SK-N-MC (cell line): Measurements from ENCODE around the gene TEKT3.

Source experiments
- DNase-seq: peaks from one replicate; pipeline ENCODE4 v3.0.0-alpha.2; 2011; ENCODE audit warnings: low read depth, low spot score
- H3K27ac ChIP-seq: fragments of 200-600 bp; sonication (generic); 2 replicates; pipeline ENCODE4 v1.5.1; 2016; ENCODE audit warnings: mixed run types
- H3K36me3 ChIP-seq: fragments of 200-600 bp; sonication (generic); 2 replicates; pipeline ENCODE4 v1.6.1; 2017; ENCODE audit warnings: antibody characterized with exemption, low read length, mixed read lengths; ENCODE audit not compliant: insufficient read depth
- H3K4me3 ChIP-seq: fragments of 200-600 bp; sonication (generic); 2 replicates; pipeline ENCODE4 v1.5.1; 2016
- H3K9ac ChIP-seq: fragments of 200-600 bp; sonication (generic); 2 replicates; pipeline ENCODE4 v1.8.0; 2017; ENCODE audit warnings: mixed run types, mixed read lengths; ENCODE audit not compliant: insufficient read length
- H3K9me3 ChIP-seq: fragments of 200-600 bp; sonication (generic); 2 replicates; pipeline ENCODE4 v1.6.1; 2017; ENCODE audit warnings: low read depth, mild to moderate bottlenecking, antibody characterized with exemption, low read length, moderate library complexity, mixed read lengths
- EZH2 ChIP-seq: fragments of 200-600 bp; sonication (generic); IDR thresholded peaks from one replicate; pipeline ENCODE4 v1.6.1; 2017; ENCODE audit warnings: antibody characterized with exemption
- FOXP2 ChIP-seq: optimal IDR thresholded peaks from 2 replicates; pipeline ENCODE3; 2011; ENCODE audit warnings: mild to moderate bottlenecking, moderate library complexity; ENCODE audit not compliant: insufficient read depth; ENCODE audit errors: extremely low read length, control extremely low read depth
- POLR2AphosphoS5 ChIP-seq: IDR thresholded peaks from 2 replicates; pipeline ENCODE4 v1.6.1; 2012; ENCODE audit warnings: mild to moderate bottlenecking, low read depth, low read length, borderline replicate concordance

Gene TEKT3

GRCh38 chr17:15311996-15312395 lies 29.4 kb downstream of the TEKT3 start:
- H3K4me3 ChIP-seq = no peak overlapping the region
- no peaks in the 10 kb centered on the region for H3K9me3 ChIP-seq
- no peak overlapping the region for H3K9ac ChIP-seq
- TF ChIP-seq POLR2AphosphoS5 (no peak), EZH2 (no peak), FOXP2 (no peak)
- no peak overlapping the region for H3K27ac ChIP-seq
- no peak for DNase-seq
- H3K36me3 ChIP-seq = no peaks in the 10 kb centered on the region

DNA sequence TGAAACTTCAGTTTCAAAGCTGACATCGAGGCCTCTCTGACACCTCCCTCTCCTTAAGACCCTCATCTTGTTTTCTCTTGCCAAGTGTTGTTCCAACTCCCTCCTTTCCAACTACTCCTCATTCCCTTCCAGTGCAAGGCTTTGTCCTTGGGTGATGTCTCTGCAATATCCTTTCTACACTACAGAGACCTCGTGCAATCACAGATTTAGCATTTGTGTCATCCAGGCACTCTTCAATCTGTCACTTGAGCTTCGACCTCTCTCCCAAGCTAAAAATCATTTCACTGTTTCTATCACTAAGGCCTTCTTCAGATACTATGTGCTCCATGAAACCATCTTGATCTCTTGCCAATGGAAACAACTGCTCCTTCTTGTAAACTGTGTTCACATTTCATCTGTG lies 31.6 kb downstream of the TEKT3 start:
- Histone ChIP-seq H3K4me3 (no peak overlapping the region), H3K9ac (no peak overlapping the region), H3K27ac (no peak overlapping the region), H3K9me3 (no peaks in the 10 kb centered on the region), H3K36me3 (no peaks in the 10 kb centered on the region)
- TF ChIP-seq EZH2 (no peak), POLR2AphosphoS5 (no peak), FOXP2 (no peak)
- no peak for DNase-seq

DNA sequence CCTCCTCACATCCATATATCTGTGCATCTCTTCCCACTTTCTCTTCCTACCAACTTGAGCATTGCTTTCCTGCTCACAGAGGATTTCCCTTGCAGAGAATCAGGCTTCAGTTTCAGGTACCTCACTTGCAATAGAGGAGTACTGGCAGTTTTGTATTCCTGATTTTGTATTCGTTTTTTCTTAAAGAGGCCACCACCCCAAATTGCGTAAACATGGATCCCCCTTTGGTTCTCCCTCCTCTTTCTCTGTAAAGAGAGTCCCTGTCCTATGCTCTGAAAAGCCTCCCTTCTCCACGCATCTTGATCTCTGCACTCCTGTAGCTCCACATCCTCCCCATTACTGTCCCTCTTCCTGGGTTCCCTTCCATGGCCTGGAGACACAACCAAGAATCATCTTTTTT lies 32.2 kb downstream of the TEKT3 start:
- Histone ChIP-seq H3K4me3 (no peak overlapping the region), H3K36me3 (no peaks in the 10 kb centered on the region), H3K9ac (no peak overlapping the region), H3K9me3 (no peaks in the 10 kb centered on the region), H3K27ac (no peak overlapping the region)
- DNase-seq = no peak
- TF ChIP-seq EZH2 (no peak), FOXP2 (no peak), POLR2AphosphoS5 (no peak)

DNA sequence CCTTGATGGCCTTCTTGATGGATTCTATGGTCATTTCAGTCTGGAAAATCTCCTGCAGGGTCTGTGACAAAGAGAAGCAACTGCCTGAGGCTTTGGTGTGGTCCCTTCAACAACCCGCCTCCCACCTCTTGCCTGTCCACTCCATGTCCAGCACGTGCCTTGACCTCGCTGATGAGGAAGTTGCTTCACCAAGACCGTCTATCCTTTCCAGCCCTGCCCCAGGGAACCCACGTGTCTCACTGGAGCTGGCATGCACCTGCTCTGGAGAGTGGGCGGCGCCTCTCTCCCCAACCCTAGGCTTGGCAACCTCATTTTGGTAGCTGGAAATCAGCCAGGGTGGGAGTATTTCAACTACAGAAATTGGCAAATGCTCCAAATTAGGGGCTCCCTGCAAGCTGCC lies 32.6 kb downstream of the TEKT3 start:
- Histone ChIP-seq H3K27ac (no peak overlapping the region), H3K9me3 (no peaks in the 10 kb centered on the region)
- no peak for DNase-seq

GRCh38 chr17:15307710-15308111 lies 33.7 kb downstream of the TEKT3 start:
- H3K9ac ChIP-seq = no peak overlapping the region

More for the DNA sequence above, 32.6 kb downstream of the TEKT3 start:
- TF ChIP-seq FOXP2 (no peak), POLR2AphosphoS5 (no peak)
- Histone ChIP-seq H3K9ac (no peak overlapping the region), H3K36me3 (no peaks in the 10 kb centered on the region), H3K4me3 (no peak overlapping the region)

GRCh38 chr17:15303851-15304250 lies 37.5 kb downstream of the TEKT3 start:
- H3K27ac ChIP-seq = no peak overlapping the region
- no peaks in the 10 kb centered on the region for H3K36me3 ChIP-seq
- TF ChIP-seq POLR2AphosphoS5 (no peak), FOXP2 (no peak), EZH2 (no peak)
- H3K9ac ChIP-seq = no peak overlapping the region
- no peak overlapping the region for H3K4me3 ChIP-seq
- DNase-seq = no peak
- H3K9me3 ChIP-seq = no peaks in the 10 kb centered on the region

More at GRCh38 chr17:15307710-15308111, 33.7 kb downstream of the TEKT3 start:
- no peak for TF ChIP-seq POLR2AphosphoS5
- TF ChIP-seq FOXP2 = no peak
- TF ChIP-seq EZH2 = no peak
- Histone ChIP-seq H3K9me3 (no peaks in the 10 kb centered on the region), H3K4me3 (no peak overlapping the region), H3K27ac (no peak overlapping the region), H3K36me3 (no peaks in the 10 kb centered on the region)
- no peak for DNase-seq

DNA sequence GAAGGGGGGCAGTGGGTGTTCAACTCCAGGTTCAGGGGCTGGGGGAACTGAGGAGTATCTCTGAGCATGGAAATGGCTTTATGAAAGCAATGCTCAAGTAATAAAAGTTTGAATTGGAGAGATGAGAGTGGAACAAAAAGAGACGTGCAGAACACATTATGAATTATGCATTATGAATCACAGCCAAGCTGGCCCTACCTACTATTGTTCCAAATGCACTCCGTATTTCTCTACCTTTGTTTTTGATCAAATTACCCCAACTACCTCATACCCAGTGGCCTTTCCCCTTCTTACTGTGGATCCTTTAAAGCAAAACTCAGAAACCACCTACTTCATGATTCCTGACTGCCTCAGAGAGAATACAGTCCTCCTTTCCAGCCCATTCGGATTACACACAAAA lies 38.1 kb downstream of the TEKT3 start:
- no peak for DNase-seq
- TF ChIP-seq FOXP2 = no peak
- no peak for TF ChIP-seq EZH2
- TF ChIP-seq POLR2AphosphoS5 = no peak
- Histone ChIP-seq H3K27ac (no peak overlapping the region), H3K36me3 (no peaks in the 10 kb centered on the region), H3K9ac (no peak overlapping the region), H3K4me3 (no peak overlapping the region), H3K9me3 (no peaks in the 10 kb centered on the region)

GRCh38 chr17:15301845-15302244 lies 39.6 kb downstream of the TEKT3 start:
- DNase-seq = no peak
- H3K9me3 ChIP-seq = no peaks in the 10 kb centered on the region
- H3K9ac ChIP-seq = no peak overlapping the region
- TF ChIP-seq POLR2AphosphoS5 (no peak), FOXP2 (no peak), EZH2 (no peak)
- no peaks in the 10 kb centered on the region for H3K36me3 ChIP-seq
- no peak overlapping the region for H3K4me3 ChIP-seq
- H3K27ac ChIP-seq = no peak overlapping the region

DNA sequence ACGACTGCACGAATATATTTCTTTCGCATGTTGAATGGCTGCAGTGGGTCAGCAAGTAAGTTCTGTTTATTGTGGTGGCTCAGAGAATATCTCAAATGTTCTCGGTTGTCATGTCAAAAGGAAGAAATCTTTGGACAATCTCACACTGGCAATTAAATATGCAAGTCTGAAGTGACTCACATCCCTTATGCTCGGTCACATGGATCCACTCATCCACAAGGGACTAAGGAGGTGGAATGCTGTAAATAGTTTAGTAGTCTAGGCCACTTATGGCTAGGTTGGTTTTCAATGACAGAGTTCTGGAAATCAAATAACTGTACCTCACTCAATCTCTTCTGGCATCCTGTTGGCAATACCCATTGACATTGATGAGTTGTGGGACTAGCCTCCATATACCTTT lies 43.2 kb downstream of the TEKT3 start:
- TF ChIP-seq EZH2 (no peak), POLR2AphosphoS5 (no peak), FOXP2 (no peak)
- DNase-seq = no peak
- H3K9ac ChIP-seq = no peak overlapping the region
- no peaks in the 10 kb centered on the region for H3K9me3 ChIP-seq
- no peak overlapping the region for H3K4me3 ChIP-seq
- H3K27ac ChIP-seq = no peak overlapping the region
- no peaks in the 10 kb centered on the region for H3K36me3 ChIP-seq
